Measurements from ENCODE around the gene FAM221A. TPM values are rescaled to one million over a fixed set of nuclear protein-coding genes. Genes with fewer than 3 reads are reported as not detected.

FAM221A gene
- total RNA-seq, 1 donor from 2014 or later: 11.1 TPM

DNA sequence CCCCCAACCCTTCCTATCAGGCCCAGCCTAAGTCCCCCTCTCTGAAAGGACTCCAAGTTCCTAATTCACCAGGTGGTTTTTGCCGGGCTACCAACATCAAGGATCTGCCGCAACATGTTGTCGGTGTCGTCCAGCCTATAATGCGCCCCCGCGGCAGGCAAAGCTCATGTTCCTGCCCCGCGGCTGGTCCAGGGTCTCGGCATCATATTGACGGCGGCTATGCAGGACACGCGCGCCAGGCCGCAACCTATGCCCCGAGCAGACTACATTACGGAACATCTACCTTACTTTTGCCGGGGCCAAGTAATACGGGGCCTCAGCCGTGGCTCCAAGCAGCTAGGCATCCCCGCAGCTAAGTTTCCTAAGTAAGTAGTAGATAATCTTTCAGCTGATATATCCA lies 24.6 kb upstream of the FAM221A start:
- H3K4me3 Mint-ChIP-seq: no peak overlapping the region
- H3K4me1 Mint-ChIP-seq: no peaks in the 10 kb centered on the region
- no peaks in the 10 kb centered on the region for H3K27me3 Mint-ChIP-seq (ENCODE audit: low read depth)
- TF ChIP-seq, protein P1, sequence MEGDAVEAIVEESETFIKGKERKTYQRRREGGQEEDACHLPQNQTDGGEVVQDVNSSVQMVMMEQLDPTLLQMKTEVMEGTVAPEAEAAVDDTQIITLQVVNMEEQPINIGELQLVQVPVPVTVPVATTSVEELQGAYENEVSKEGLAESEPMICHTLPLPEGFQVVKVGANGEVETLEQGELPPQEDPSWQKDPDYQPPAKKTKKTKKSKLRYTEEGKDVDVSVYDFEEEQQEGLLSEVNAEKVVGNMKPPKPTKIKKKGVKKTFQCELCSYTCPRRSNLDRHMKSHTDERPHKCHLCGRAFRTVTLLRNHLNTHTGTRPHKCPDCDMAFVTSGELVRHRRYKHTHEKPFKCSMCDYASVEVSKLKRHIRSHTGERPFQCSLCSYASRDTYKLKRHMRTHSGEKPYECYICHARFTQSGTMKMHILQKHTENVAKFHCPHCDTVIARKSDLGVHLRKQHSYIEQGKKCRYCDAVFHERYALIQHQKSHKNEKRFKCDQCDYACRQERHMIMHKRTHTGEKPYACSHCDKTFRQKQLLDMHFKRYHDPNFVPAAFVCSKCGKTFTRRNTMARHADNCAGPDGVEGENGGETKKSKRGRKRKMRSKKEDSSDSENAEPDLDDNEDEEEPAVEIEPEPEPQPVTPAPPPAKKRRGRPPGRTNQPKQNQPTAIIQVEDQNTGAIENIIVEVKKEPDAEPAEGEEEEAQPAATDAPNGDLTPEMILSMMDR (conservative IDR thresholded peaks at IDR 0.05): no peak
- peaks cover 18% of the 10 kb centered on the region for H3K9me3 Mint-ChIP-seq
- DNase-seq (ENCODE audit: low read depth, low spot score): no peak
- no peak overlapping the region for H3K27ac Mint-ChIP-seq (ENCODE audit: unreplicated experiment)
- H3K36me3 Mint-ChIP-seq (ENCODE audit: low read depth): peaks cover 16% of the 10 kb centered on the region

DNA sequence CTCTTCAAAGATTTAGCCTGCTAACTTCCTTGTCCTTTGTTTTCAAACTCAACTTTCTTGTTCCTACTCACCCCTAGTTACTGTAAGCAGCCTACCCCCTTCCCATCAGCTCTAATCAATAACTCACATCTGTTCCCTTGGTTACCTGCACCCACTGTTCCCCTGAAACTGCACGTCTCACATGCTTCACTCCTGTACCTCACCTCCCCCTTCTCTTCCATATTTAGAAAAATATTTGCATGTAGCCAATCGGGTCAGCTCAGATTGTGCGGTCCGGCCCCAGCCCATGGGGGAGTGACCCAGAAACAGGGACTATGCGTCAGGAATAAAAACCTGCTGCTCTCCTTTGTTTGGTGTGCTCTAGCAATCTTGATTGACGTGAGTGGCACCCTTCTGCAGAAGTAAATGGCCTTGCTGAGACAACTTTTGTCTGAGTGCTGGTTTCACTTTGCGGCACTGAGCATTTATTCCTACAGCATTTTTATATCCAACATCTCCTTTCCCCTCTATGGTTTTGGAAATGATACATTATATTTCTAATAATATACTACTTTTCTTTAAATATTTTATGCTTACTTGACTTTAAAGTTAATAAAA lies 21.1 kb upstream of the FAM221A start:
- TF ChIP-seq, protein P1 (conservative IDR thresholded peaks at IDR 0.05): no peak
- DNase-seq (ENCODE audit: low read depth, low spot score): no peak
- H3K27me3 Mint-ChIP-seq (ENCODE audit: low read depth): no peaks in the 10 kb centered on the region
- H3K9me3 Mint-ChIP-seq: peaks cover 17% of the 10 kb centered on the region
- H3K4me1 Mint-ChIP-seq: peaks cover 4% of the 10 kb centered on the region
- H3K27ac Mint-ChIP-seq (ENCODE audit: unreplicated experiment): no peak overlapping the region
- H3K4me3 Mint-ChIP-seq: no peak overlapping the region
- peaks cover 11% of the 10 kb centered on the region for H3K36me3 Mint-ChIP-seq (ENCODE audit: low read depth)

DNA sequence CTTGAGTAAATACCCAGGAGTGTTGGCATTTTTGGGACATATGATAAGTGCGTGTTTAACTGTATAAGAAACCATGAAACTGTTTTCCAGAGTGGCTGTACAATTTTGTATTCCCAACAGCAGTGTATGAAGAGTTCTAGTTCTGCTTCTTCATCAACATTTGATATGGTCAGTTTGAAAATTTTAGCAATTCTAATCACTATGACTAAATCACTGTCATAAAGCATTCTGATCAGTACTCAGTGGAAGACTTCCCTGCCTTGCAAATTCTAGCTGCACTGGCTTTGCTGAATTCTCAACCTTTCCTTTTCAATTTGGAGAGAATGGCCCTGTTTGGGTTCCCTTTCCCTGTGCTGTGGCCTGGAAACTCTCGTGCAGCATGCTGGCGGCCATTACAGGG lies 18.6 kb upstream of the FAM221A start:
- Mint-ChIP-seq H3K27me3 (ENCODE audit: low read depth) (no peaks in the 10 kb centered on the region), H3K4me1 (peaks cover 4% of the 10 kb centered on the region), H3K36me3 (ENCODE audit: low read depth) (peaks cover 4% of the 10 kb centered on the region), H3K4me3 (no peak overlapping the region), H3K27ac (ENCODE audit: unreplicated experiment) (no peak overlapping the region), H3K9me3 (peaks cover 10% of the 10 kb centered on the region)
- TF ChIP-seq, protein P1 (conservative IDR thresholded peaks at IDR 0.05): no peak
- no peak for DNase-seq (ENCODE audit: low read depth, low spot score)

DNA sequence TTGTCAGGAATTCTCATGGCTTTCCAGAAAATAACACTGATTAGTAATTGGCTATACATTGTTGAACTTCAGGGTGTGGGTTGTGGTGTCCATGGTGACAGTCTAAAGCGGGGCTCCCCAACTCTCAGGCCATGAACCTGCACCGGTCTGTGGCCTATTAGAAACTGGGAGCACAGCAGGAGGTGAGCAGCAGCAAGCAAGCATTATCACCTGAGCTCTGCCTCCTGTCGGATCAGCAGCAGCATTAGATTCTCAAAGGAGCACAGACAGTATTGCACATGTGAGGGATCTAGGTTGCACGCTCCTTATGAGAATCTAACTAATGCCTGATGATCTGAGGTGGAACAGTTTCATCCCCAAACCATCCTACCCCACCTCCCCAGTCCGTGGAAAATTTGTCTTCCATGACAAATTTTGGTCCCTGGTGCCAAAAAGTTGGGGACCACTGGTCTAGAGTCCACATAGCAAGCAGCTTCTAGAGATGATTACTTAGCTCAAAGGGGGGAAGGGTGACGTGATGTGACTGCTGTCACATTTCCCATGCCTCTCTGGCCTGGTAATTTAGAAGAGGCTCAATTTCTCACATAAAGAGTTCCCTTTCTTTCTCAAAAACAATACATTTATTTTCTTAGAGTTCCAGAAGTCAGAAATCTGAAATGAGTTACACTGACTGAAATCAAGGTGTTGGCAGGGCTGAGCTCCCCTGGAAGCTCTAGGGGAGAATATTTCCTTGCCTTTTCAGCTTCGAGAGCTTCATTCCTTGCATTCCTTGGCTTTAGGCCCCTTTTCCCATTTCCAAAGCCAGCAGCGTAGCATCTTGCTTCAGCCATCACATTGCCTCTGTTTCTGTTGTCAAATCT lies 17.6 kb upstream of the FAM221A start:
- Mint-ChIP-seq H3K36me3 (ENCODE audit: low read depth) (peaks cover 4% of the 10 kb centered on the region), H3K4me3 (no peak overlapping the region), H3K4me1 (peaks cover 4% of the 10 kb centered on the region), H3K27me3 (ENCODE audit: low read depth) (no peaks in the 10 kb centered on the region), H3K27ac (ENCODE audit: unreplicated experiment) (no peak overlapping the region), H3K9me3 (peaks cover 8% of the 10 kb centered on the region)
- no peak for DNase-seq (ENCODE audit: low read depth, low spot score)
- TF ChIP-seq, protein P1 (conservative IDR thresholded peaks at IDR 0.05): no peak

DNA sequence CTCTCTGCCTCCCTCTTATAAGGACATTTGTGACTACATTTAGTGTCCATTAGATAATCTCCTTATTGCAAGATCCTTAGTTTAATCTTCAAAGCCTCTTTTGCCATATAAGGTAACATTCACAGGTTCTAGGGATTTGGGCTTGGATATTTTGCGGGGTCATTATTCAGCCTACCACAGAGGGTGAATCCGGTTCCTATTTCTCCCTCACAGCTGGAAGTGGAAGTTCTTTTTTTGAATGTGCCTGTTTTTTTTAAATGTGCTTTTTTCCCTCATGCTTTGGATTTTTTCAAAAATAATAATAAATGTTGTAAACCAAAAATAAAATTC lies 17.1 kb upstream of the FAM221A start:
- TF ChIP-seq, protein P1 (conservative IDR thresholded peaks at IDR 0.05): no peak
- H3K4me3 Mint-ChIP-seq: no peak overlapping the region
- no peak for DNase-seq (ENCODE audit: low read depth, low spot score)
- H3K9me3 Mint-ChIP-seq: peaks cover 8% of the 10 kb centered on the region
- H3K27me3 Mint-ChIP-seq (ENCODE audit: low read depth): no peaks in the 10 kb centered on the region
- H3K27ac Mint-ChIP-seq (ENCODE audit: unreplicated experiment): no peak overlapping the region
- H3K36me3 Mint-ChIP-seq (ENCODE audit: low read depth): peaks cover 4% of the 10 kb centered on the region
- H3K4me1 Mint-ChIP-seq: peaks cover 4% of the 10 kb centered on the region

All from neural crest cell (in vitro differentiated cells).